GM10248 (cell line): Measurements from ENCODE around the gene FLT1.

Experiments used
- CTCF ChIA-PET: fragments of 300-600 bp; sonication (Branson Sonifier 250); formaldehyde crosslinking; extraction: SDS; loops from one replicate; lab custom pipeline; 2021; ENCODE audit warnings: antibody characterized with exemption; lab: Yijun Ruan, JAX
- POLR2A ChIA-PET: fragments of 350-650 bp; sonication (Branson Sonifier 250); formaldehyde crosslinking; extraction: SDS; loops from one replicate; lab custom pipeline; 2020; ENCODE audit warnings: antibody characterized with exemption; lab: Yijun Ruan, JAX
- DNase-seq: peaks from one replicate; pipeline ENCODE4 v3.0.0; 2012; ENCODE audit errors: extremely low spot score
- CTCF ChIP-seq: IDR thresholded peaks from 2 replicates; pipeline ENCODE4 v1.5.1; 2012; ENCODE audit warnings: mild to moderate bottlenecking, low read depth; ENCODE audit errors: extremely low read depth, missing control alignments, control extremely low read depth

FLT1 gene

GRCh38 chr13:28271056-28271840 lies 223.7 kb downstream of the FLT1 start:
- no peak for DNase-seq
- POLR2A ChIA-PET: no interaction called here
- CTCF ChIA-PET: interaction anchor here (1.0 kb wide), 1 partner anchor 13 kb away, joined by 3 read pairs; no protein-coding TSS in a partner anchor
- TF ChIP-seq CTCF: no peak

GRCh38 chr13:28268800-28269223 lies 226.1 kb downstream of the FLT1 start:
- no peak for TF ChIP-seq CTCF
- DNase-seq: peak; percentile 74
- ChIA-PET POLR2A (no interaction called here), CTCF (no interaction called here)

GRCh38 chr13:28267497-28267896 lies 227.4 kb downstream of the FLT1 start:
- CTCF ChIA-PET: no interaction called here
- no peak for DNase-seq
- POLR2A ChIA-PET: no interaction called here
- TF ChIP-seq CTCF: no peak

GRCh38 chr13:28258417-28258816 lies 236.5 kb downstream of the FLT1 start:
- TF ChIP-seq CTCF: no peak
- DNase-seq: no peak
- ChIA-PET POLR2A (no interaction called here), CTCF (interaction anchor here (1.3 kb wide), 1 partner anchor 29 kb away, joined by 3 read pairs; no protein-coding TSS in a partner anchor)

- ChIA-PET CTCF (interaction anchor here (0.8 kb wide), 1 partner anchor 66 kb away, joined by 3 read pairs; no protein-coding TSS in a partner anchor), POLR2A (no interaction called here)
- DNase-seq: no peak
- no peak for TF ChIP-seq CTCF
Observed at GRCh38 chr13:28257305-28257704, 237.6 kb downstream of the FLT1 start.

GRCh38 chr13:28252547-28252946 lies 242.4 kb downstream of the FLT1 start:
- TF ChIP-seq CTCF: no peak
- ChIA-PET CTCF (no interaction called here), POLR2A (no interaction called here)
- DNase-seq: no peak
